ENCODE data around the gene NUDT16L1.

DNA sequence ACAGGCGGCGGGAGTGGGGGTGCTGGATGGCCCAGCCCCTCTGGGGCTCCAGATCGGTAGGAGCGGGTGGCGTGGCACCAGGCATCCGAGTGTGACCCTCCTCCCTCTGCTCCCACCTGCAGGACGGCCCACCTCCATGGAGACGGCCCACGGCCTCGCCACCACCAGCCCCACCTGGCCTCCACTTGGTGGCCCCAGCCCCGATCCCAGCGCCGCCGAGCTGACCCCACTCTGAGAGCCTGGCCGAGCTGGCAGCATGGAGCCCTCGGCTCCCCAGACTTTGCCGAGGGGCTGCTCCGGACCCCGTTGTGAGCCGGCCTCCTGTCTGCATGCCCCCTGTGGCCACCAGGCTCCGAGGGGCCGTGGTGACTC is 4.7 kb upstream of the NUDT16L1 start:
- TF ChIP-seq EZH2 (IDR thresholded peaks at IDR 0.05) (no peak), POLR2AphosphoS5 (IDR thresholded peaks at IDR 0.05; ENCODE audit: borderline replicate concordance, low read depth, low read length) (no peak)
